Right lung (tissue), 10 donors: Measurements from ENCODE around the gene ARHGEF5. TPM values are rescaled to one million over a fixed set of nuclear protein-coding genes. Genes with fewer than 3 reads are reported as not detected.
"Not testable (repeated sequence)": the region's sequence is repeated elsewhere in the genome, so short reads cannot be mapped to it uniquely, and the experiment has no call there.

Experiments
- DNase-seq, 2 donors: peaks; one replicate each; pipeline ENCODE4 v3.0.0-alpha.2; 2013
- long read RNA-seq, 8 donors: transcript quantifications; one replicate each; lab custom pipeline, GENCODE V29; 2026
- polyA plus RNA-seq, 5 donors: library from polyadenylated mRNA; unstranded; fragments of 120-200 nt; gene quantifications; one replicate each; pipeline versions ENCODE4 v1.2.1 to v1.2.3, GENCODE V29; 2013; ENCODE audit warnings: inconsistent platforms in 1 of 5, low replicate concordance in 1 of 5; ENCODE audit not compliant: insufficient read length in 5 of 5, insufficient read depth in 1 of 5

Gene ARHGEF5
- 10 to 100 TPM; 10.6 to 30.5 (median 20.3) TPM for polyA plus RNA-seq
- long read RNA-seq, donor 1: 0 reads
- long read RNA-seq, donor 2: 0 reads
- long read RNA-seq, donor 3: 0 reads
- long read RNA-seq, donor 4, partial matches to known transcripts: 5 of 5 reads
- long read RNA-seq, donor 4, other reads (novel, unspliced or antisense): 0 of 5 reads
- long read RNA-seq, donor 5: 0 reads
- long read RNA-seq, donor 6: 0 reads
- long read RNA-seq, donor 7, partial matches to known transcripts: 10 of 10 reads
- long read RNA-seq, donor 7, other reads (novel, unspliced or antisense): 0 of 10 reads
- long read RNA-seq, donor 8: 0 reads

DNA sequence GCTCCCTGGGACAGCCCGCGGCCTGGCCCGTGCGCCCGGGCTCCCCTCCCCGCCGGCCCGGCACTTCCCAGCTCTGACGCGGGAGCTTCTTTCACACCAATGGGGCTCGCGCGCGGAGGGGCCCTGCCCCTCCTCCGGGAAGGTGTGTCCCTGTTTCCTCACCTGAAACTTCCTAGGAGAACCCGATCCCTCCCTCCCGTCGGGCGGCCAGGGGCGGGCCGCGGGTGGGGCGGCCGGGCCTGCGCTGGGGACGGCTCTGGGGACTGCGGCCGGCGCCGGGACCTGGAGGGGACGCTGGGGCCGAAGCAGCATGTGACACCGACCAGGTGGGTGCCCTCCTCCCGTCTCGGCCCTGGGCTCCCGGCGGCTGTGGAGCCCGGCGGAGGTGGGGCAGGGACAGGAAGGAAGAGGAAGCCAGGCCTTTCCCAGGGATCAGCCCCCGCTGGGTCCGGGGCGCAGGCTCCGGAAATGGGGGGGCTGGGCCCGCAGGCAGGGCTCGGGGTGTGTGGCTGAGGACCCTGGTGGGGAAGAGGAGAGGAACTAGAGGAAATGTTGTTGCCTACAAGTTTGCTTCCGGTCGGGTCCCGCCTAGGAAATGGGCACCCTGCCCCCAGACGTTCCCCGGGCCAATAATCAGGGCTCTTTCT lies at the start of gene ARHGEF5:
Gene ARHGEF5 (plus strand): TSS at position 227 of the 647 bp plus-strand sequence. CDS start 7,268 bp downstream, outside the sequence.
- DNase-seq: not testable (repeated sequence)

DNA sequence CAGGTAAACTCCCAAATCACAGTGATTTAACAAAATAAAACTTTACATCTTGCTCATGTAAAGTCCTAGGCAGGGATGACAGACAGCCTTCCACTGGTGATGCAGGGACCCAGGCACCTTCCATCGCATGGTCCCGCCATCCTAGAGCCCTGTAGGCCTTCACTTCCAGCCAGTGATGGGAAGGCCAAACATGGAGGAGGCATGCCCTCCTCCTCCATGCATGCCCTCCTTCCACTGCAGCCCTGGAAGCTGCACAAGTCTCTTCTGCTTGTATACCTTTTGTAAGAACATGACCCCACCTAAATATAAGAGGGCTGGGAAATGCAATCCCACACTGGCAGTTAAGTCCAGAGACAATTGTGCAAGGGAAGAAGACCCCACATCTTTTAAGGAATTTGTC lies 45.5 kb upstream of the ARHGEF5 start:
- DNase-seq: not testable (repeated sequence)

DNA sequence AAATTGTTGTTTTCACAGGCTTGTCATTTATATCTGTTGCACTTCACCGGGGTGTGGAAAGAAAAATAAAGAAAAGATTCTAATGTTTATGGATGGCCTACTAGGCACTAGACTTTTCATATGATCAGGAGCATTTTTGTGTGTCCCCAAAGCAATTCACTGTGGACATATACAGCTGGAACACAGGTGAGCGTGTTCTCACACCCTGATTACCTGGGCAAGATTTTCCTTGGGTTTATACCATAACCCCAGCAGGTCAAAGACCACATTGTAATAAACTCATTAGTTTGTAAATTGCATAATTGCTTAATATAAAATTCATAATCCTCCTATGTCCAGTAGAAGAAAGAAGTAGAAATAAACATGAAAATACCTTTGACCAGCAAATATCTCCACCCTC lies 44.0 kb upstream of the ARHGEF5 start:
- not testable (repeated sequence) for DNase-seq

DNA sequence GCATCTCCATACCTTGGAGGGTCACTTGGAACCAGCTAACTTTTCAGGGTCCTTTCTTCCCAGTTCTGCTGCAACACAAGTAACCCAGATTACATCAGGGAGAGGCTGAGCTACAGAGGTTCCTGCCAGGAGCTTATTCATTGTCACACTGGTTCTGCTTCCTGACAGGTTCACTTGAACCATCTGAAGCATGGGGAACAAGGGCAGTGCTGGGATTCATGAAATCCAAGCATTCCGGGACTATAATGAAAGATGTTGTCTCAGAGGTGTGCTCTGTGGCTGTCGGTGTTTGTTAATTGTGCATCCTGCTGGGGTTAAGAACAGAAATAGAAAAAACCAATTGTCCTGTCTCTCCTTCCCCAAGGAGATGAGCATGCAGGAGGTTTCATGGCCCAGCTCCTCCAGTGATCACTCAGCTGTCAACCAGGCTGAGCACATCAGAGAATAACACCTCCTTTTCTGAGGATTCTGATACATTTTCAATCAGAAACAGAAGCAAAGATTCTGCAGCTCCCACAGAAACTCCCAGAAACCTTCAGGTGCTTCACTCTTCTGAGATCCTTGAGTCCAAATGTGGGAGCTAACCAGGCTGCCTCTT lies 43.2 kb upstream of the ARHGEF5 start, which contains the start of gene OR2A1:
Gene OR2A1 (plus strand): TSS at position 548 of the 598 bp plus-strand sequence. CDS start 5,706 bp downstream, outside the sequence.
- not testable (repeated sequence) for DNase-seq

DNA sequence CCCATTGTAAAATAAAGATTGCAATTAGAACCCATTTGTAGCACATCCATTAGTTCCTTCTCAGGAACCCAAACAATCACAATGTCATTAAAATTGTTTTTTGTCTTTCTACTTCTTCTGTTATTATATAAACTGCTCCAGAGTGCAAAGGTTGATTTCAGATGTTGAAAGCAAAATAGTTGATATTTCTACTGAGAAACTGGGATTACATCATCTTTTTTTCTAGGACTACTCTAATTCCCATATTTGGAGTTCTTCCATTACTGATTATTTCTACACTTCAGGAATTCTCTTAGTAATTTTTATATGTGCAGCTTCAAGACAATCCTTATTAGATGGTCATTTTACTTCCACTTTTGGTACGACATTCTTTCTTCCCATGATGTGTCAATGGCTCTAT lies 37.7 kb upstream of the ARHGEF5 start:
- not testable (repeated sequence) for DNase-seq

DNA sequence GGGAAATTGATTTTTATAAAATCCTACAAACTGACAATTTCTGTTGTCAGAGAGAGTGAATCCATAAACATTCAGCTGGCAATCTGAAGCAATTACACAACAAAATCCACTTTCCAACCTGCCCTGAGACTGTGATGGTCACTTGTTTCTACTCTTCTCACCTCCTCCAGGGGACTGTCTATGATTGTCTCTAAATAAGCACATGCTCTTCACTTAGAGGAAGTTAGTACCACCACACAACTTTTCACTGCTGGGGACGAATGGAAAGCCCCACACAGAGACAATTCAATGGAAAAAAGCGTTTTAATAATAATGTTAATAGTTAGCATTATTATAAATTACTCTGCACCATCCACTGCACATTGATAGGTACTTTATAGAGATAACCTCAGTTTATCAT lies 35.7 kb upstream of the ARHGEF5 start:
- DNase-seq: not testable (repeated sequence)

DNA sequence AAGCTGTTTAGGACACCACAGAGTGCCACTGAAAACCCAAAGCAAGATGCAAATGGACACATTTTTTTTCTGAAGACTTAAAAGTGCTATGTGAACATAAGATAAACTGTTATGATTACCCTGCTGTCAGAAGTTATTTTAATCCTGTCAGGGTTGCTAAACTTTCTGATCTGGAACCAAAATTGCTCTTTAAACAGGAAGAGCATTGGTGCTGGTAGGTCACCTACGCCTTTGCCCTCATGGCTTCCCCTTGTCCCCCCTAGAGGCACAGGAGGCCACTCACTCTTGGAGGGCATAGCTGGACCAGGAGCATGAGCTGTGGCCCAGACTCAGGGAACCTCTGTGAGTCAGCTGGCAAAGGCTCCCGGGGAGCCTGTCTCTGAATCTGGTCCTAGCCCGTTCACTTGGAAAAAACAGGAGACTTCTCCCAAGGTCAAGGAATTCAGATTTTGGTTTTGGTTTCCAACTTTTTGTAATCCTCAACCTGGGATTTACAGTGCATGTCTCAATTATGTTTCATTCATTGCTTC lies 33.5 kb upstream of the ARHGEF5 start:
- peak; percentile 6 to 23 for DNase-seq

DNA sequence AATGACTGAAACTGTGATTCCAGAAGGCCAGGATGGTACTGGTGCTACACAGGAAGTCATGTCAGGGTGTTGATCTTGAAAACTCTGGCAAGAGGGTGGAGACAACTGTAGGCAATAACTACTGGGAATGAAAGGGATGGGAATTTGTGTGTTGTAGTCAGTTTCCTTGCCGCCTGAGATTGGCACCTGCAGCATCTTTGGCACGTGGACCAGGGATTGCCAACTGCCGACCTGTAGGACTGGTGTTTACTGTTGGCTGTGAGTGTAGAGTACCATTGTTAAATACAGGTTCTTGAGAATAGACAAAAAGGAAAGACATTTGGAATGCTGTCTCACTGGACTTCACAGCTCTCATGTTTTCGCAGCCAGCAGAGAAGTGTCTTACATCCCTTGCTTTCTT lies 31.8 kb upstream of the ARHGEF5 start:
- DNase-seq: not testable (repeated sequence)

DNA sequence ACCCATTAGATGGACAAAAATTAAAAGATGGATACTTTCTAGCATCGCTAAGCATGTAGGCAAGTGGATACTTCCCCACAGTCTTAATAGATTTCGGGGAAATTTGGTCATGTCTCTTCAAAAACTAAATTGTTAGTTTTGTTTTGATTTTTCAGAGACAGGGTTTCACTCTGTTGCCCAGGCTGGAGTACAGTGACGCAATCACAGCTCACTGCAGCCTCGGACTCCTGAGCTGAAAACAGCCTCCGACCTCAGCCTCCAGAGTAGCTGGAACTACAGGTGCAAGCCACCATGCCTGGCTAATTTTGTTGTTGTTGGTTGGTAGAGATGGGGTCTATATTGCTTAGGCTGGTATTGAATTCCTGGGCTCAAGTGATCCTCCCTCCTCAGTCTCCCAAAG lies 29.3 kb upstream of the ARHGEF5 start:
- DNase-seq: not testable (repeated sequence)

DNA sequence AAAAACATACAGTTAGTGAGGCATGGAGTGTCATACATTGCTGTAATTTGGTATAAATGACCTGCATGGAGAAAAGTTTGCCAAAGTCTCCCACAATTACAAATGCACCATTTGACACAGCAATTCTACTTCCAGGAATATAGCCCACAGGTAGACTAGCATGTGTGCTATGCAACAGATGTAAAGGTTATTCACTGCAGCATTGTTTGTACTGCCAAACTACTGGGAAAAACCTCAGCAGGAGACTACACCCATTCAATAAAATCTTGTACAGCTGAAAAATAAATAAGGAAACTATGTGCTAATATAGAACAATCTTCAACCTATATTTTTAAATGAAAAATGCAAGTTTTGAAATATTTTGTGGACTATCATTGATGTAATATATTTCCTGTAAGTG lies 25.2 kb upstream of the ARHGEF5 start:
- DNase-seq: not testable (repeated sequence)

DNA sequence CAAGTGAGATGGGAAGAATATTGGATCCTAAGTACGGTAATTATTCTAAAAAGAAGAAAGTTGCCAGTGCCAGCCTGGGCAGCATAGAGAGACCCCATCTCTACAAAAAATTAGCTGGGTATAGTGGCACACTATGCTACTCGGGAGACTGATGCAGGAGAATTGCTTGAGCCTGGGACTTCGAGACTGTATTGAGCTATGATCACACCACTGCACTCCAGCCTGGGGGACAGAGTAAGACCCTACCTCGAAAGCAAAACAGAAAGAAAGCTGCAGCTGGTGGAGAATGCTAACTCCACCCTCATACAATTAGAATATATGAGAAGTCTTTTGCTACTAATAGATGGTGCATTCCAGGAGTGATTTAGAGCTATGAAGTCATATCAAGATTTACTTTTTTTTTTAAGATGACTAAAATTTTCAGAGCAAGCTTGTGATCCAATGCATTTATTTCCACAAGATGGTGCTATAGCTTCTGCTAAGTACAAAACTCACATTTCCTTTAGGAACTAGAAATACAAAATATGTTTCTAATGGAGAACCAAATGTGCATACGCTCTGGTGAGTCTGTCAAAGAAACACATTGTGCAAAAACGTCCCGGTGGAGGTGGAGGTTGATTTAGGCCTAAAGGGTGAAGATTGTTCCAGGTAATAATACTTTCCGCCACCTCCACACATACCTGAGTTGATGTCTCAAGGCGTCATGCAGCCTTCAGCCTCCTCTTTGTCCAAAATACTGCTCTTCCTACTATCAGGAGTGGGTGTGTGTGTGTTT lies 23.8 kb upstream of the ARHGEF5 start:
- DNase-seq: not testable (repeated sequence)

DNA sequence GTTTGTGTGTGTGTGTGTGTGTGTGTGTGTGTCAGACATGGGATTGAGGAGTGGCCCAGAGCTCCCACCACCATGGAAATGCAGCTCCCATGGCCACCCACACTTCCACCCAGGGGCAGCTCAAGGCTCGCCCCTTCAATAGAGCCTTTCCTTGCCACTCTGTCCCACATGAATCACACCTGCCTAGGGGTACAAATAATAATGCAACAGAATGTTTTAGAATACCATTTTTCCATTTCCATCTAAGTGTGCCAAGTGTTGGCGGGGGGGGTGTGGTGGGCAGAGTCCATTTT lies 23.3 kb upstream of the ARHGEF5 start:
- not testable (repeated sequence) for DNase-seq

DNA sequence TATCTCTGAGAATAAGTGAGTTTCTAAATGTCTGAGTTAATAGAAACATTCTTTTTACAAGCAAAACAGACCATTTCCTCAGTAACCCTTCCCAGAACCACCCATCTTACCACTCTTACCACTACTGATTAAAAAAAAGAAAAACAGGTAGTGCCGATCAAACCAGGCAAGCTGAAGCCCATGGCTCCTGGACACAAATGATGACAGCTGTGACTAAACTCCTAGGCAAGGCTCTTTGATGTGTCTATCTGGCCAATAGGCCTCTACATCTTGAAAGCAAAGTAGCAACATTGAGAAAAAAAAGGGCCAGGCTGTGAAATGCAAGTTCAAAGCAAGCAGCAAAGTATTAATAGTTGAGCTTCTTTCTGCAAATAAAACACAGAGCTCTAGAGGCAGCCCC lies 6.6 kb upstream of the ARHGEF5 start:
- not testable (repeated sequence) for DNase-seq

DNA sequence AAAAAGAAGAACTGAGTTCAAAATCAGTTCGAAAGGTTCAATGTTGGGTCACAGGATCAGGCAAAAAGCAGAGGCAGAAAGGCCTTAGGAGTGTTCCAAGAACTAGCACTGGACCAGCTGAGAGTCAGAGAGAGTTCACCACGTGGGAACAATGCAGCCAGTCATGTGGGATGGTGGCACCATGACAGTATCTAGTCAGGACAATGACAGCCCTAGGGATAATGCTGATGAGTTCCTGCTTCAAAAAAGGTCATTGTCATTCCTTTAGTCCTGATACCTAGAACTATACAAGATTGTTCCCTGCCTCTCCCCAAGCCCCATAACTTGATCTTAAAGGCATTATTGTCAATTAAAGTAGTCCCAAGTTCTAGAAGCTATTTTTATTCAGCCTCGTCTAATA lies 3.5 kb upstream of the ARHGEF5 start:
- DNase-seq: not testable (repeated sequence)

DNA sequence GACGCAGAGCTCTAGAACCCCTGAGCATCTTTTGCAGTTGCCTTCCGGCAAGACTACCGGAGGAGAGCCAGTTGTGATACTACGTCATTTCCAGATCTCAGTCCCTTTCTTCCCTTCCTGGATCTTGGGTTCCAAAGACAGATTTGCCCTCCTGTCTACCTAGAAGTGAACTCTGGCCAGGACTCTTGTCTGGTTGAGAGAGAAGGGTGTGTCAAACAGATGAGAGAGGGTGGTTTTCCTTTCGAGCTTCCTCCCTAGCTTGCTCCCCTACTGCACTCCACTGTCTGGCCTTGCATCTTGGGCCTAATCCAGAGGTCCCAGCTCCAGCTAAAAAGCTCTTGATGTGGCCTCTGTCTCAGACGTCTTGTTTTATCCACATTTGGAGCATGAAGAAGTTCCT lies 983 bp downstream of the ARHGEF5 start:
- DNase-seq: not testable (repeated sequence)

DNA sequence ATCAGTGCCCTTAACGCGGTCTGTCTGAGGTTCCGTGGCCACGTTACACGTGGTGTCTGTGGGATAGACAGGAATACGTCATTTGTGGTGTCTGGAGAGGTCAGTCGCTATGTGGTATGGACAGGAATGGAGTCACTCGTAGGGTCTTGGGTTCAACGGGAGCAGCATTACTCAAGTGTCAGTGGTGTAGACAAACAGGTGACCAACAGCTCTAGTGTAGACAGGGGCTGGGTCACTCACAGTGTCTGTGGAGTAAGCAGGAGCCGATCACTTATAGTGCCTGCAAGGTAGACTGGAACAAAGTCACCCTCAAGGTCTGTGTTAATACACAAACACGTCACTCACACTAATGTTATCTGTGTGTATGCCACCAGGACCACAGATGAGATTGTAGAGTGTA lies 1.7 kb downstream of the ARHGEF5 start:
- not testable (repeated sequence) for DNase-seq

DNA sequence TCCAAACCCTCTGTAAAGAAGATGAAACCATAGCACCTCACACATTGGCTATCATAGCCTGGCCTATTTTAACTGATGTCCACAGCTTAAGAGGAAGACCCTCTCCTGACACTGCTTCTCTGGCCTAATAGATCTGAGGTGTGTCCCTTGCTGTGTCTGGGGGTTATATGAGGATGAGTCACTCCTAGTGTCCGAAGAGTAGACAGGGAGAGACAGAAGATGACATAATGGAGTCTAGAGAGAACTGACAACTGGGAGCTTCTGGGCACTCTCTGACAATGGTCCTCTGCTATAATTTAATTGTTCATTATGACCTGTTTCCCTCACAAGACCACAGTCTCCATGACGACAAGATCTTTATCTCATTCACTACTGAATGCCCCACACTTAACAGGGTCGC lies 6.9 kb downstream of the ARHGEF5 start:
- not testable (repeated sequence) for DNase-seq

DNA sequence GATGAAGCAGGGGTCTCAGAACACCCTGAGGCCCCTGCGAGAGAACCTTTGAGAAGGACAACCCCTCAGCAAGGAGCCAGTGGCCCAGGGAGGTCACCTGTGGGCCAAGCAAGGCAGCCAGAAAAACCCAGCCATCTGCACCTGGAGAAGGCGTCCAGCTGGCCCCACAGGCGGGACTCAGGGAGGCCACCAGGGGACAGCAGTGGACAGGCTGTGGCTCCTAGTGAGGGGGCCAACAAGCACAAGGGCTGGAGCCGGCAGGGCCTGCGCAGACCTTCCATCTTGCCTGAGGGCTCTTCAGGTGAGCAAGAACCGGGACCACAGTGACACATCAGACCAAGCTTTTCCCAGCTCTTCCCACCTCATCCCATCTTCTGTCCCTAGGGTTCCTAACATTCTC lies 10.3 kb downstream of the ARHGEF5 start:
- DNase-seq: not testable (repeated sequence)

DNA sequence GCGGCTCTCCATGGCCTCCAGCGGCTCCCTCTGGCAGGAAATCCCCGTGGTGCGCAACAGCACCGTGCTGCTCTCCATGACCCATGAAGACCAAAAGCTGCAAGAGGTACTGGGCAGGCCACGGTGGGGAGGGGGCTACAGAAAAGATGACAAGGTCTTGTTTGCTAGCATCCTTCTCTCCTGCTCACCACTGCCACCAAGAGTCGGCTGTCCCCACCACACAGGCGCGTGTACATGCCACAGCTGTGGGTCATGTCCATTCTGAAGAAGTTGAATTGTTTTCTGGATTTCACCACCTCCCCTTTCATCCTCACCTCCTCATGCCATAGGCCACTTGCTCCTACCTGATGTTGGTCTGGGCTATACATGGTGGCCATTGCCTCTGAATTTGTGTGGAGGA lies 12.0 kb downstream of the ARHGEF5 start:
- DNase-seq: not testable (repeated sequence)

DNA sequence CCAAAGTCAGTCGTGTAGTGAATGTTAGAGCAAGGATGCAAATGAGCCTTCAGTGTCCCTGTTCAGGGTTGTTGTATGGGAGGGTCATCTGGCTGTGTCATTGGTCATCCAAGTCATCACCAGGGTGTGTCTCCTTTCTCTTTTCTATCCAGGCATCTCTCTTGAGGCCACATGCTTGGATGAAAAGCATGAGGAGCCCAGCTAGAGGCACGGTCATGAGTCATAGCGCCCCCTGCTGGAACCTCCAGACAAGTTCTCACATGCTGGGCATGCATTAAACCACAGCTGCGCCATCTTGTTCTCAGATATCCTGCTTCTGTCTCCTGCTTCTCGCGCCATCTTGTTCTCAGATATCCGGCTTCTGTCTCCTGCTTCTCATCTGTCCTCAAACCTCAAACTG lies 14.0 kb downstream of the ARHGEF5 start:
- not testable (repeated sequence) for DNase-seq

DNA sequence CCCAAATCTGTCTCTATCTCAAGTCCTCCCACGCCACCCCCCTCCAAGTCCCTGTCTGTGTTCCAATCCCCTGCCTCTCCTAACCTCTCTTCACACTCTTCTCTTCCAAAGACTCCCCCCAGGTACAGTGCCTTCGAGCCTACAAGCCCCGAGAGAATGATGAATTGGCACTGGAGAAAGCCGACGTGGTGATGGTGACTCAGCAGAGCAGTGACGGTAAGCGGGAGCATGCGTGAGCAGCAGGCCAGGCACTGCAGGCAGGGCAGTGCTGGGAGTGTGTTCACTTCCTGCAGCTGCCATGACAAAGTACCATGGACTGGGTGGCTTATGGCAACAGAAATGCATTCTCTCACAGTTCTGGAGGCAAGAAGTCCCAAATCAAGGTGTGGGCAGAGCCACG lies 23.4 kb downstream of the ARHGEF5 start:
- no peak for DNase-seq
